ENCODE data around the gene RTN1.

DNA sequence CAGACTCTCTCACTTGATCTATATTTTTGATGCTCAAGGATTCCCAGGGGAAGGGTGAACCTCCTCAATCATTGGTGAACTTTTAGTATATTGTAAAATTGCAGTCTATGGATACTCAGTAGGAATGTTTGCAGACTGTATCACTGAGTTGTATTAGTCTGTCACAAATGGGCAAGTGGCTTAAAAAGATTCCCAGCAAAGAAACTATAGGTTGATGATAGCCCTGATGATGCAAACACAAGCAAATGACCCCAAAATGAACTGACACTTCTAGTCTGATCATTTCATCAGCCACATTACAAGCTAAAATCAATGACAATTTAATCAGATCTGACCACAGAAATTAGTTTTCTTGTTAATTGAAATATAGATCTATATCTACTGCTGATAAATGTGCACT is 59.5 kb downstream of the RTN1 start:
- no peak for TF ChIP-seq POLR2A (IDR thresholded peaks at IDR 0.05; ENCODE audit: low read depth)
- TF ChIP-seq, protein P1, sequence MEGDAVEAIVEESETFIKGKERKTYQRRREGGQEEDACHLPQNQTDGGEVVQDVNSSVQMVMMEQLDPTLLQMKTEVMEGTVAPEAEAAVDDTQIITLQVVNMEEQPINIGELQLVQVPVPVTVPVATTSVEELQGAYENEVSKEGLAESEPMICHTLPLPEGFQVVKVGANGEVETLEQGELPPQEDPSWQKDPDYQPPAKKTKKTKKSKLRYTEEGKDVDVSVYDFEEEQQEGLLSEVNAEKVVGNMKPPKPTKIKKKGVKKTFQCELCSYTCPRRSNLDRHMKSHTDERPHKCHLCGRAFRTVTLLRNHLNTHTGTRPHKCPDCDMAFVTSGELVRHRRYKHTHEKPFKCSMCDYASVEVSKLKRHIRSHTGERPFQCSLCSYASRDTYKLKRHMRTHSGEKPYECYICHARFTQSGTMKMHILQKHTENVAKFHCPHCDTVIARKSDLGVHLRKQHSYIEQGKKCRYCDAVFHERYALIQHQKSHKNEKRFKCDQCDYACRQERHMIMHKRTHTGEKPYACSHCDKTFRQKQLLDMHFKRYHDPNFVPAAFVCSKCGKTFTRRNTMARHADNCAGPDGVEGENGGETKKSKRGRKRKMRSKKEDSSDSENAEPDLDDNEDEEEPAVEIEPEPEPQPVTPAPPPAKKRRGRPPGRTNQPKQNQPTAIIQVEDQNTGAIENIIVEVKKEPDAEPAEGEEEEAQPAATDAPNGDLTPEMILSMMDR (IDR thresholded peaks at IDR 0.05) = no peak
